Measurements from ENCODE around the gene PINLYP. TPM values are rescaled to one million over a fixed set of nuclear protein-coding genes. Genes with fewer than 3 reads are reported as not detected.

Gene PINLYP
- polyA plus RNA-seq, 3 donors = 0.83 to 1.3 (median 0.93) TPM

DNA sequence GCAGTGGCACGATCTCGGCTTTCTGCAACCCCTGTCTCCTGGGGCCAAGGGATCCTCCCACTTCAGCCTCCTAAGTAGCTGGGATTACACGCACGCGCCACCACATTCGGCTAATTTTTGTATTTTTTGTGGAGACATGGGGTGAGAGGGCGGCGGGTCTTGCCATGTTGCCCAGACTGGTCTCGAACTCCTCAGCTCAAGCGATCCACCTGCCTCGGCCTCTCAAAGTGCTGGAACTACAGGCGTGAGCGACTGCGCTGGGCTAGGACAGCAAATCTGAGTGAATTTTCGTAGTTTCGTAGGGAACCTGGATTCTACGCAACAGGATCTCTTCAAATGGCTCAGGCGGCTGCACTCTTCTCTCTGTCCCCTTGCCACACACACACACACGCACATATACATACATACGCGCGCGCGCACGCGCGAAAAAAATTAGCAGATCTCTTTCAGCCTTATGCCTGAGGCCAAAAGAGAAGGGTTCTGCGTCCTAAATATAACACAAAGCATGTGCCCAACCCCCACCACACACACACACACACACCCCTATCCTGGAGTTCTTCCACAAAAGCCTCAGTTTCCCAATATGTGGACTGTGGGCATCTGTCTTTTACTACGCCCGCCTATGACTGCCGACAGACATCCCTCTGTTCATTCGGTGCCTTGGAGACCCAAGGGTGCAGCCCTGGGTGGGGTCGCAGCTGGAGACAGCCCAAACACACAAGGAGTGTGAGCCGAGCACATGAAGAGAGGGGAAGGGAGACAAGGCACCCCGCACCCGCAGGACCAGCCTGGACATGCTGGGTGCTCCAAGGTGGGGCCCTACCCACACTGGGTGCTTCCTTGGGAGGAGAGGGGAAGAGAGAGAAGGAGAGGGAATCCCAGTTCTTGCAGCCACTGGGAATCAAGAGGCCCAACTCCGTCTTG is 616 bp downstream of the PINLYP start:
- Mint-ChIP-seq H3K27ac (peak overlapping the region; percentile 79 to 97 (median 89)), H3K4me1 (peaks cover 38% of the 10 kb centered on the region), H3K27me3 (ENCODE audit: low read depth in 3 of 3) (peaks cover 0 to 4% (median 0%) of the 10 kb centered on the region in 3 donors), H3K4me3 (peak overlapping the region; percentile 55), H3K9me3 (no peaks in the 10 kb centered on the region), H3K36me3 (peaks cover 8 to 15% of the 10 kb centered on the region in 2 donors)
- H3K79me2 ChIP-seq (ENCODE audit: insufficient read depth, low read length) = peaks cover 26% of the 10 kb centered on the region
- 71% methylated on average over 33 of the region's 37 CpGs for WGBS (ENCODE audit: insufficient coverage)
- no peaks in the 10 kb centered on the region for H3K27me3 ChIP-seq (ENCODE audit: control insufficient read depth in 2 of 2, insufficient read depth in 2 of 2, low read length in 2 of 2)
- no peaks in the 10 kb centered on the region for H3K9me3 ChIP-seq (replicated peaks in 1 of 2; ENCODE audit: control insufficient read depth in 1 of 2, insufficient read depth in 1 of 2, low read length in 2 of 2)
- H3K4me1 ChIP-seq (ENCODE audit: control insufficient read depth in 1 of 2, insufficient read depth in 2 of 2, low read length in 2 of 2) = peaks cover 33 to 36% of the 10 kb centered on the region in 2 donors
- TF ChIP-seq, protein P1, sequence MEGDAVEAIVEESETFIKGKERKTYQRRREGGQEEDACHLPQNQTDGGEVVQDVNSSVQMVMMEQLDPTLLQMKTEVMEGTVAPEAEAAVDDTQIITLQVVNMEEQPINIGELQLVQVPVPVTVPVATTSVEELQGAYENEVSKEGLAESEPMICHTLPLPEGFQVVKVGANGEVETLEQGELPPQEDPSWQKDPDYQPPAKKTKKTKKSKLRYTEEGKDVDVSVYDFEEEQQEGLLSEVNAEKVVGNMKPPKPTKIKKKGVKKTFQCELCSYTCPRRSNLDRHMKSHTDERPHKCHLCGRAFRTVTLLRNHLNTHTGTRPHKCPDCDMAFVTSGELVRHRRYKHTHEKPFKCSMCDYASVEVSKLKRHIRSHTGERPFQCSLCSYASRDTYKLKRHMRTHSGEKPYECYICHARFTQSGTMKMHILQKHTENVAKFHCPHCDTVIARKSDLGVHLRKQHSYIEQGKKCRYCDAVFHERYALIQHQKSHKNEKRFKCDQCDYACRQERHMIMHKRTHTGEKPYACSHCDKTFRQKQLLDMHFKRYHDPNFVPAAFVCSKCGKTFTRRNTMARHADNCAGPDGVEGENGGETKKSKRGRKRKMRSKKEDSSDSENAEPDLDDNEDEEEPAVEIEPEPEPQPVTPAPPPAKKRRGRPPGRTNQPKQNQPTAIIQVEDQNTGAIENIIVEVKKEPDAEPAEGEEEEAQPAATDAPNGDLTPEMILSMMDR (IDR thresholded peaks at IDR 0.05) = no peak
- H3K27ac ChIP-seq (ENCODE audit: low read depth in 1 of 2, low read length in 2 of 2) = peak overlapping the region; percentile 71
- no peak overlapping the region for H3K9ac ChIP-seq (ENCODE audit: insufficient read depth, low read length, poor library complexity, severe bottlenecking)
- no peaks in the 10 kb centered on the region for H4K20me1 ChIP-seq (ENCODE audit: insufficient read depth, low read length)
- H3K4me3 ChIP-seq (replicated peaks in 1 of 3; ENCODE audit: low read depth in 2 of 3, low read length in 3 of 3) = peak overlapping the region; percentile 4 to 87 (median 35)
- peak overlapping the region; percentile 48 for H2AFZ ChIP-seq (ENCODE audit: insufficient read depth, low read depth, low read length, poor library complexity, severe bottlenecking)
- intact Hi-C loops (cut with micrococcal nuclease) = loop anchor here (1.0 kb wide), 1 partner anchor 20 kb away; the partner anchor contains the start of genes IRGQ (in 2 of the 2) and ZNF576 (in 2 of the 2)
- peak in 1 of 3 donors; percentile 40 for DNase-seq
- H3K36me3 ChIP-seq (replicated peaks in 1 of 2; ENCODE audit: control insufficient read depth in 1 of 2, insufficient read depth in 2 of 2, low read length in 2 of 2) = peaks cover 0 to 12% of the 10 kb centered on the region in 2 donors
- H3K4me2 ChIP-seq (replicated peaks; ENCODE audit: extremely low read depth, low read length, poor library complexity, severe bottlenecking) = peak overlapping the region; percentile 79

DNA sequence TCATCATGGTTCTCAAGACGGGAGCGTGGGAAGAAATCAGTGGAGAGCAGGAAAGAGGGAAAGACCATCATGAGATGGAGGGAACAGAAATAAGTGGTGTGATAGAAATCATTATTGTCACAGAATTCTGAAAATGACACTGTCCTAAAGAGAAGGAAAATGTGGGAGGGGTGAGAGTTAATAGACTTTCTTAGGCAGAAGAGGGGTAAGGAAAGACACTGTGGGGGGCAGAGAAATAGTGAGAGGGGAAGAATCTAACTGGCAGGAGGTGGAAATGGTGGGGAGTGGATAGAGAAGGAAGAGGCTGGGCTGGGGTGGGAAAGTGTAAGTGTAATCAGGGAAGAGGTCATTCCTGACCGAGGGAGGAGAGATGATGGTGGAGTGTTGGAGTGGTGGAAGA is 3.2 kb downstream of the PINLYP start:
- Histone ChIP-seq H3K27me3 (ENCODE audit: control insufficient read depth in 2 of 2, insufficient read depth in 2 of 2, low read length in 2 of 2) (no peaks in the 10 kb centered on the region), H2AFZ (ENCODE audit: insufficient read depth, low read depth, low read length, poor library complexity, severe bottlenecking) (no peak overlapping the region), H3K4me3 (replicated peaks in 1 of 3; ENCODE audit: low read depth in 2 of 3, low read length in 3 of 3) (no peak overlapping the region), H3K79me2 (ENCODE audit: insufficient read depth, low read length) (peaks cover 15% of the 10 kb centered on the region), H3K9ac (ENCODE audit: insufficient read depth, low read length, poor library complexity, severe bottlenecking) (no peak overlapping the region), H3K4me1 (ENCODE audit: control insufficient read depth in 1 of 2, insufficient read depth in 2 of 2, low read length in 2 of 2) (peaks cover 39% of the 10 kb centered on the region in 2 donors), H3K27ac (ENCODE audit: low read depth in 1 of 2, low read length in 2 of 2) (no peak overlapping the region), H3K9me3 (replicated peaks in 1 of 2; ENCODE audit: control insufficient read depth in 1 of 2, insufficient read depth in 1 of 2, low read length in 2 of 2) (no peaks in the 10 kb centered on the region), H4K20me1 (ENCODE audit: insufficient read depth, low read length) (no peaks in the 10 kb centered on the region), H3K4me2 (replicated peaks; ENCODE audit: extremely low read depth, low read length, poor library complexity, severe bottlenecking) (no peak overlapping the region), H3K36me3 (replicated peaks in 1 of 2; ENCODE audit: control insufficient read depth in 1 of 2, insufficient read depth in 2 of 2, low read length in 2 of 2) (no peaks in the 10 kb centered on the region)
- peaks cover 38% of the 10 kb centered on the region for H3K4me1 Mint-ChIP-seq
- intact Hi-C loops (cut with micrococcal nuclease) = no loop called here
- H3K9me3 Mint-ChIP-seq = no peaks in the 10 kb centered on the region
- H3K27me3 Mint-ChIP-seq (ENCODE audit: low read depth in 3 of 3) = peaks cover 0 to 4% (median 0%) of the 10 kb centered on the region in 3 donors
- TF ChIP-seq, protein P1 (IDR thresholded peaks at IDR 0.05) = no peak
- WGBS (ENCODE audit: insufficient coverage) = 86% methylated on average over 3 of the region's 3 CpGs
- H3K36me3 Mint-ChIP-seq = peaks cover 0 to under 1% of the 10 kb centered on the region in 2 donors
- peak overlapping the region in 2 of 7 donors; percentile 43 to 74 for H3K27ac Mint-ChIP-seq
- no peak for DNase-seq
- no peak overlapping the region for H3K4me3 Mint-ChIP-seq

Data from CD14-positive monocyte (primary cell).